GM18867 (cell line): Measurements from ENCODE around the gene CD8B2.
"Not testable (repeated sequence)": the region's sequence is repeated elsewhere in the genome, so short reads cannot be mapped to it uniquely, and the experiment has no call there.

Experiments used
- ATAC-seq: cut with Tn5 transposase; IDR thresholded peaks from one replicate; pipeline ENCODE4 v1.9.1; 2021; ENCODE audit warnings: mild to moderate bottlenecking, moderate library complexity; ENCODE audit not compliant: unreplicated experiment

Gene CD8B2

DNA sequence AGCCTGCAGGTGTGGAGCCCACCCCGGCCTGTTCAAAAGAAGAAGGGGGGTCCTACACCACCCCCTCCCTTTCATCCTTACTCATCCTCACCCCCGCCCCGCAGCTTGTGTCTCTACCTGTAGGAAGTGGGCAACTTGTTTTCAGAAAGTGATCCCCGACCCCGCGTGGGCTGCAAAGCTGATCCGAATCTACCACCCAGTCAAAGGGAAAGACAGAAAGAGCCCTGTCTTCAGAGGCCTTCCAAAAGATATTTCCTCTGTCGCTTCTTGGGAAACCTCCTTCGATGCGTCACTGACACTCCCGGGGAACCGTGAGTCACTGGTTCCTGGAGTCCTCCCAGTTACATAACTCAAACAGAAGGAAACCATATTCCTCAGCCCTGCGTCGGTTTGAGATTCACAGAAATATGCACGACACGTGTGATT, 24.3 kb downstream of the CD8B2 start:
- ATAC-seq, result not testable (repeated sequence)

DNA sequence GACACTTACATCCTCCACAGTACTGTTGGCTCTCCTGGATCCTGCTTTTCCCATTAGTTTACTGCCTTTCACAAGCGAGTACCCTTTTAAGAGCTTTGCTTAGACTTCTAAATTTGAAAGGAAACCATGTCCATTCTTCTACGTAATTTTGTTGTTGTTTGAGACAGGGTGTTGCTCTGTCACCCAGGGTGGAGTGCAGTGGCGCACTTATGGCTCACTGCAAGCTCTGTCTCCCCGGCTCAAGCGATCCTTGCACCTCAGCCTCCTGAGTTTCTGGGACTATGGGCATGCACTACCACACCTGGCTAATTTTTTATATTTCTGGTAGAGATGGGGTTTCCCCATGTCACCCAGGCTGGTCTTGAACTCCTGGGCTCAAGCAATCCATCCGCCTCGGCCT, 24.8 kb downstream of the CD8B2 start:
- not testable (repeated sequence) for ATAC-seq

DNA sequence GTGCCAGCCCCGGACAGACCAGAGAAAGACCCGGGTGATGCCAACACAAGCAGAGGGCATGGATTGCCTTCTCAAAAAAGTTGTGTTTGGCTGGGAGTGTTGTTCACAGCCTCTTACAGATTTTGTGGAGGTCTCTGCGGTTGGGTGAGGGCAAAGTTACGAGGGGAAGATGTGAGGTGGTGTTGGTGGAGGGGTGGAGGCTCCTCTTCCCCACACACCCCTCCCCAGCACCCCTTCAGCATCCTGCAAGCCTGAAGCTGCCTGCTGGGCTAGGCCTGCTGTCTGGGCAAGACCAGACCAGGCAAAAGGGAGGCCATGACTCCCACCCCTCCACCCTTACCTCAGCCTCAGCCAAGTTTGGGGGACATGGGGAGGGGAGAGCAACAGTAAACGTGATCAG, 26.2 kb downstream of the CD8B2 start:
- ATAC-seq, result not testable (repeated sequence)

DNA sequence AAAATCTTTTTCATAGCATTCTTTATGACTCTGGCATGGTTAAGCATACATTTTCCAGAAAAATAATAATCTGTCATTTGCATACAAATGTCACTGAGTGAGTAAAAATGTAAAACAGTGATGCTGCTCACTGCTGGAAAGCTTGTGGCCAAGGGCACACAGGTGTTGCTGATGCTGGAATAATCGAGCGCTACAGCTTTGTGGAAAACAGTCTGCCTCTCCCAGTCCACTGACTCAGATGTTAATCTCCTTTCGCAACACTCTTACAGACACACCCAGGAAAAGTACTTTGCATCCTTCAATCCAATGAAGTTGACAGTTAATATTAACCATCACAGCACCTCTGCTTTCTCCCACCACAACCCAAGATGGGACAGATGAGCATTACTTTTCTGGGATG, 27.7 kb downstream of the CD8B2 start:
- not testable (repeated sequence) for ATAC-seq

DNA sequence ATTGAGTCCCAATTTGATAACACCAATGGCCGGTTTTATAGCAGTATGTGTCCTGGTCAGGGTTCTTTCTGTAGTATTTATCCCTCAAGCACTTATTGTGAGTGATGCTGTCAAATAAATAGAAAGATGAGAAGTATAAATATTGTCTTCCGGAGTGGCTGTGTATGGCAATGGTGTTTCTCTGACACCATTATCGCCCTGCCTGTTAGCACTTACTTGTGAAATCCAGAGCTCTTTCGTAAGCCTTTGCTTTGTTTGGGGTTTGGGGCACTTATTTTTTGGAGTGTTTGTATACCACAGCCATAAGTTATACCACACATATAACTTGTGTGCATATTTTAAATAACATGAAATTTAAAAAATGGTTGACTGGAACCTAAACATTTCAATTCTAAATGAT, 29.3 kb downstream of the CD8B2 start:
- ATAC-seq, result no peak

DNA sequence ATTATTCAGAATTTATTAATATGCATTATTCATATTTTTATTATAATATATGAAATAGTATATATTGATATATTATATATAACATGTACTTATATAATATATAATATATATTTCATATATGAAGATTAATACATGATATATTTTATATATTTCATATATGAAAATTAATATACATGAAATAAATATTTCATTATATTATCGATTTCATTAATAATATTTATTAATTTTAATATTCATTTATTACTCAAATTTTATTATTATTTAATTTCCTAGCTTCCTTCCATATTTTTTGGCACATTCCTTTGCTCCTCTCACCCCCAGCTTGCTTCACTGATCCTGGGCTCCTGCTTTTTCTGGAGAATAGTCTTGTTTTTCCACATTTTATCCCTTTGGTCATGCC, 29.7 kb downstream of the CD8B2 start:
- ATAC-seq, result no peak

DNA sequence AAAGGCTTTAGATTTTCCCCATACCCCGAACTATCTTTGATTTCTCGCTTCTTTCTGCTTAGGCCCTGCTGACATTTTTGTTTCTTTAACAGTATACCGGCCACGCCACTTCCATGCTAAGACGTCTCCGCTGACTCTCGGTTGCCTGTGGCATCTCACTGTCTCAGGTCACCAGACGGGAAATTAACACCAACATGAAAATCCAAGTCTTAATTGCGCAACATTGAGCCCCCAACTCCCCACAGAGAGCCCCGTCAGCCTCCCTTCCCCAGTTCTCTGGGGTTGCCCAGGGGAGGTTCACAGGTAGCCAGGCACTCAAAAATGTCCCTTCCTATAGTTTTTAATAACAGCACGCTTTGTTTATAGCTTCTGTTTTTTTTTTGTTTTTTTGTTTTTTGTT, 30.2 kb downstream of the CD8B2 start:
- ATAC-seq, result no peak

DNA sequence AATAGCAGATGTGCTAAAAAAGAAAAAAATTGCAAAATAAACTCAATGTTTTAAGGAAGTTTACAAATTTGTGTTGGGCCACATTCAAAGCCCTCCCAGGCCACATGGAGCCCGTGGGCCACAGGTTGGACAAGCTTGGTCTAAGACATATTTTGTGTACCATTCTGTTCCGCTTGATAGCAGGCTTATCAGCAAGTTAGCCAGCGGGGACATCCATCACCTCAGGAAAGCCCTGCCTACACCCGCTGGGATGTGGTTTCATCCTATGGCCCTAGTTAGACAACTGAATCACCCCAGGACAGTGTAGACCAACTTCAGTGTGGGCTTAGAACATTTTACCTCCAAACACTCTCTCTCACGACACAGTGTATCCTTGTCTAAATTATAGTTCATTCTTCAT, 32.6 kb downstream of the CD8B2 start:
- no peak for ATAC-seq

DNA sequence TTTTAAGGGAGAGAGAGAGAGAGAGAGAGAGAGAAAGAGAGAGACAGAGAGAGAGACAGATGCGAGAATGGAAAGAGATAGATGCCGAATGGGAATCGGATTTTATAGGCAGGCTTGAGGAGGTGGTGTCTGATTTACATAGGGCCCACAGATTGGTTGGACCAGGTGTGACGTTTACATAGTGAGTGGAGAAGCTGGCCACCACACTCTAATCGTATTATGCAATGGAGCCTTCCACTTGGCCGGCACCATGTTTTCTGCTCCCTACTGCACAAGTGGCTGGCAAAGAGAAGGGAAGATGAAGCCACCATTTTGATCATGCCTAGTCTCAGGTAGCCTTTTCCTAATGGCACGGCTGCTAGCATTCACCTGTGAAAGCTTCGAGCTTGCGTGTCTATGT, 33.9 kb downstream of the CD8B2 start:
- ATAC-seq, result no peak

DNA sequence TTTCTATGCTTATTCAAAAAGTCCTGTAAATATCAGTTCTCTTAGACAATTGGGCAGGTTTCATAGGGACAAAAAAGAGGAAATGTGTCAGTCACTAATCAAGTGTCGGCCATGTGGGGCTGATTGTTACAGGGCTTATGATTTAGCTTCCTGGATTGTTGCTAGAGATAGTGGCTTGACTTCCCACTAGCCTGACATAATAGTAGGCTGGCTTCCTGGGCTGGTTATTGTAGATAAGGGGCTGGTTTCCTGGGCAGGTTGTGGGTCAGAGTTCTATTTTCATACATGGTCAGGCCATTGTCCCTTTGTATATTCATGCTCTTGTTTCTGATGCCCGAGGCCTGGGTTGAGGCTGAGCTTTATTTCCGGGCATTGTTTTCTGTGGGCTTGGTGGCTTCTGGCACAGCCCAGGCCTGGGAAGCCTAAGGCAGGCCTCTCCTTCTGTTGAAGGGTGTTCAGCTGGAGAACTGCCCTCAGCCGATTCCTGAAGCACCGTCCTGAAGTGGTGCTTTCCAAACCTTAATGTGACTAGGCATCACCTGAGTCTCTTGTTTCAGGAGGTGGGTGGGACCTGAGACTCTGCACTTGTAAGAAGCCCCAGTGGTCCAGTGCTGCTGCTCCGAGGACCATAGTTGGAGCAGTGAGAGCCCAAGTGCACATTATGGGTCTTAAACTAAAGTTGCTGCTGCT, 37.0 kb downstream of the CD8B2 start:
- ATAC-seq, result no peak

DNA sequence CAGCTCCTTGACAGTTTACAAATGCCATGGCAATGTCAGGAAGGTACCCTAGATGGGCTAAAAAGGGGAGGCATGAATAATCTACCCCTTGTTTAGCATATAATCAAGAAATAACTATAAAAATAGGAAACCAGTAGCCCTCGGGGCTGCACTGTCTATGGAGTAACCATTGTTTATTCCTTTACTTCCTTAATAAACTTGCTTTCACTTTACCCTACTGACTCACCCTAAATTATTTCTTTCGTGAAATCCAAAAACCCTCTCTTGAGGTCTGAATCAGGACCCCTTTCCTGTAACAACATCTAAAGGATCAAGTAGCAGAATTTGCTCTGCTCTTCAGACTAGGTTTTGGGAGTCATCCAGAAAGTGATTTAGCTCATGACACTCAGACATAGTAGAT, 43.7 kb downstream of the CD8B2 start:
- no peak for ATAC-seq

DNA sequence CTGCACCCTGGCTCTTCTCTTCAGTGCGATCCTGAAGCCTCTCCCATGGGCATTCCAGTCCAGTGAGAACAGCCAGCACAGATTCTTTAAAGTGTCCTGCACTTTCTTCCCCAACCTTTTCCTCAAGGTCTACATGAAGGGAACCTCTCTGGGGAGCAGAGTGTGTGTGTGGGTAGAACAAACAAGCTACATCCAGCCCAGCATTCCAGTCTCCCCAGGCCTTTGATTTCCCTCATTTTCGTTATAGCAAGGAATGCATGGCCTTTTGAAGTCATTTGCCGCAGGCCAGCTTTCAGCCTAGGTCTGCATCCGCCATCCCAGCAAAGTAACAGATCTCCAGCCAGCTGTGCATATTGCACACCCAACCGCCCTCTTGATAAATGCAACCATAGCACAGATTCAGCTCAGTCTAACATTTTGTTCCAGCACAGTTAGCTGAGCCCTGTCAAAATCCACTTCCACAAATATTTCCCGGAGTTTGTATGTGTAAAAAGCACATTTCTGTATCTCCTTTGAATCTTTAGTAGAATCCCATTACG, 44.6 kb downstream of the CD8B2 start:
- ATAC-seq, result no peak

DNA sequence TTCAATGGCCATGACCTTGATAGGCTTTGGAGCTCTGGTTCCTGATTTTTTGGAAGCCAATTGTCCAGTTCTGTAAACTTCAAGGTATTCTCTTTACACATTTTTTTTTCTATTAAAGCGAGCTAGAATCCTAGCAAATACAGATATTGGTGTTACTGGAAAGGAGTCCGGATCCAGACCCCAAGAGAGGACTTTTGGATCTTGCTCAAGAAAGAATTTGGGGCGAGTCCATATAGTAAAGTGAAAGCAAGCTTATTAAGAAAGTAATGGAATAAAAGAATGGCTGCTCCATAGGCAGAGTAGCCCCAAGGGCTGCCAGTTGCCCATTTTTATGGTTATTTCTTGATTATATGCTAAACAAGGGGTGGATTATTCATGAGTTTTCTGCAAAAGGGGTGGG, 45.1 kb downstream of the CD8B2 start:
- ATAC-seq, result no peak

DNA sequence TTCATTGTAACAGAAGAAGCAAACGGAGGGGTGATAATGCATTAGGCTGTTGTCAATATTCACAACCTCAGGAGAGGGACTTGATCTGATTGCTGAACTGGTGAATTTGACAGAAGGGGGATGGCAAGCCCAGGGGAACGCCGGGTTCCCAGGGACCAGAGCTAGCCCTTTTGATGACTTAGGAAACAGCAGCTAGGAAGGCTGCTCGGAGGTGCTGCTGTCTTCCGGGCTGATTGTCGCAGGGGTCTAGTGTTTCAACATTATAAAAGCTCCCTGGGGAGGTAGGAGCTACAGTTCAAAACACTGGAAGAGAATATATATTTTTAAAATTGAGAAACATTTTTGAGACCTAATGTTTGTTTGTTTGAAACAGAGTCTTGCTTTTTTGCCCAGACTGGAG, 47.3 kb downstream of the CD8B2 start:
- ATAC-seq, result no peak

DNA sequence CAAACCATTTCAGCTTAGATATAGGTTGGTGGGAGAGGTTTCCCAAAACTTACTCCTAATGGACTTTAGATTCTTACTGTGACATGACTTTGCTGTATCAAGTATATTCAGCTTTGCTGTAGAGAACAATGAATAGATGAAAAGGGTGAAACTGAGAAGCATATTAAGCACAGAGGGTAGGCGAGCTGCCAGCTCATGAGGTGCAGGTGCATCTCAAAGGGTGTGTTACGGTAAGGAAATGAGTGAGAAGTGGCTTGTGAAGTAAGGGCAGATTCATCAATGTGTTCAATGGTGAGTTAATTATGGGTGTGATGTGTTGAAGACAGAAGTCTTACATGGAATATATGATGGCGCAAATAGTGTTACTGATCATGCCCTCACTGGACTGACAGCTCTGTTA, 49.3 kb downstream of the CD8B2 start:
- no peak for ATAC-seq

DNA sequence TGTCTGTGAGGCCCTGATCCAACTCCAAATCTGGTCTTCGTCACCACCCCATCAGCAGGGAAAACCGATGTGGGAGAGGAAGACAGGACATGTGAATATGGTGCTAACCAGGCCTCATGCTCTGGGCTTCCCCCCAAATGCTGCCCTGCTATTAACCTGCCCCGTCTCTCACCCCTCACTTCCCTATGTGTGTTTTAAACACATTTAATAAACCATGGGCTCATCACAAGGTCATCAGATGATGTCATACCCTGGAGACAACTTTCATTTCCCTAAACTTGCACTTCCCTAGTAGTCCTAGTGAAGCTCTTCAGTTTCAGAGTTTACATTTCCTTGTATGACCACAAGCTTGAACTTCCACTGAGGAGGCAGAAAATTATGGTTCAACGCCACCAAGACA, 49.9 kb downstream of the CD8B2 start:
- ATAC-seq, result peak; percentile 44

DNA sequence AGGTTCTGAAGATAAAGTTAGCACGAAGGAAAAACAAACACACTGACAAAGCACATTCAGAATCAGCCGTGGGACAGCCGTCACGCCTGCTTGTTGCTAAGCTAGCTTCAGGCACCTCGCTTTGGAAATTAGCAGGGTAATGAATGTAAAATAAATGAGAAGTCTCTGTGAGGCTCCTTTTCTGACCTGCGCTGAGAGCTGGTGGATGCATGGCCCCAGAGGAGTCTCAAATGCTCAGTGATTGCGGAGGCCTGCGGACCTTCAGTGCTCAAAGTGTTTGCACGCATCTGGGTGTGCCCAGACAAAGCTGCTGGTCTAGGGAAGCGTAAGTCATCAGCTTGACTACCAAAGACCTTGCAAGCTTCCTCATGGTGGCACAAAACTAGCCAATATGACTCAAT, 50.6 kb downstream of the CD8B2 start:
- ATAC-seq, result no peak

DNA sequence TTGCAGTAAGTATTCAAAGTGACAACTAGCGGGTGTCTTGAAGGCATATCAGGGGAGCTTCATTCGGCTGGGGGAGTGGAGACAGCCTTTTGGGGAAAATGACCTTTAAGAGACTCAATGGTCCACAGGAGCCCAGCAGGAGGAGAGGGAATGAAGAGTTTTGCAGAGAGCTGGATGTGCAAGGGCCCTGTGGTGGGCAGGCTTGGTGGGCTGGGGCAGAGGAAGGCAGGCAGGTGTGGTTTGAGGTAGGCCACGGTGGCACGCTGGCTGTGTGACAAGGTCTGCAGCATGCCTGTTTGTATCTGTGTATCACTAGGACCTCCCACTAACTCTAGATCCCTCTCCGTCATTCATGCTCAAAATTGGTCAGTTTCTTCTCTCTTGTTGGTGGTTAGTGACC, 53.7 kb downstream of the CD8B2 start:
- ATAC-seq, result no peak

DNA sequence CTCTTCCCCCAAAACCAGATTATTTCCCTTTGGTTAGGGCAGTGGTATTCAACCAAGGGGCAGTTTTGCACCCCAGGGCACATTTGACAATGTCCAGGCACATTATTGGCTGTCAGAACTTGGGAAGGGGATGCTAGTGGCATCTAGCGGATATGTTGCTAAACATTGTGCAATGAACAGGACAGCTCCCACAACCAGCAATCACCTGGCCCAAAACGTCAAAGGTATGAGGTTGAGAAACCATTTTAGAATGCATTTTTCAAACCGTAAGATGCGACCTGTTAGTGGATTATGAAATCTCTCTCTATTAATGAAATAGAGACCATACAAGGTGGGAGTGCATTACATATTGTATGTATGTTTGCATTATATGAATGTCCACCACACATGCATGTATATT, 54.2 kb downstream of the CD8B2 start:
- ATAC-seq, result no peak

DNA sequence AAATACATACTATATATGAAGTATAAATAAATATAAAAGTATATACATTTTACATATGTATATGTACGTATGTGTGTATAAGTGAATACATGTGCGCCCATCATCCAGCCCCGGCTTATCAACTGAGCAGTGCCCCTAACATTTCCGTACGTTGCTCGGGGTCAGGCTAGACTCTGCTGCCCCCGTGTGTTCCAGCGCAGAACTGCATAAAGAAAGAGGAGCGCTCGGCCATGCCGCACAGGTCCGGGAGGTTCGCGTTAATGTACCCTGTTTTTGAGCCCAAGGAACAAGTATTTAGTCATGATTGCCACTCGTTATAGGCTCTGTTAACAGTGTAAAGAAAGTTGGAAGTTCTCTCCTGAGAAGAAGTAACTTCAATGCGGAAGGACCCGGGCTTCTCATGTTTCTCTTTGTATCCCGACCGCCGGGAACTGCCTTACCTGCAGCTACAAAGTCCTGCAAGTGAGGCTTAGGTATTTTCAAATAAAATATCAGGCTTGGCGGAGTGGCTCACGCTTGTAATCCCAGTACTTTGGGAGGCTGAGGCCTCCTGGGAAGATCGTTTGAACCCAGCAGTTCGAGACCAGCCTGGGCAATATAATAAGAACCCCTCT, 55.7 kb downstream of the CD8B2 start:
- peak; percentile 96 for ATAC-seq

DNA sequence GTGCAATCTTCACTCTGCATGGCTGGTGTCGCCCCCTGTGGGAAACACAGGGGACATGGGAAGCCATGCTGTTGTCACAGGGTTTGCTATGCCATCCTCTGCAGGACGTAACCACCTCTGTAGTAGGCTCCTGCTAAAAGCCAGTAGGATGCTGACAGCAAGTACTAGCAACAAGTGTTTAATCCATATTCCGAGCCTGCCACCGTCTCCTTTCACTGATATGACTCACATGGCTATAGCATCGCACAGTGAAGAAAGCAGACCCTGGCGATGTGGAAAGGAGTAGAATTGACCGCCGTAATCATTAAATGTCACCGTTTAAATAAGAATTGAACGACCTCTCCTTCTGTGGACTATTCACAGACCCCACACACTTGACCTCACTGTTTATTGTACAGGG, 57.8 kb downstream of the CD8B2 start:
- no peak for ATAC-seq

DNA sequence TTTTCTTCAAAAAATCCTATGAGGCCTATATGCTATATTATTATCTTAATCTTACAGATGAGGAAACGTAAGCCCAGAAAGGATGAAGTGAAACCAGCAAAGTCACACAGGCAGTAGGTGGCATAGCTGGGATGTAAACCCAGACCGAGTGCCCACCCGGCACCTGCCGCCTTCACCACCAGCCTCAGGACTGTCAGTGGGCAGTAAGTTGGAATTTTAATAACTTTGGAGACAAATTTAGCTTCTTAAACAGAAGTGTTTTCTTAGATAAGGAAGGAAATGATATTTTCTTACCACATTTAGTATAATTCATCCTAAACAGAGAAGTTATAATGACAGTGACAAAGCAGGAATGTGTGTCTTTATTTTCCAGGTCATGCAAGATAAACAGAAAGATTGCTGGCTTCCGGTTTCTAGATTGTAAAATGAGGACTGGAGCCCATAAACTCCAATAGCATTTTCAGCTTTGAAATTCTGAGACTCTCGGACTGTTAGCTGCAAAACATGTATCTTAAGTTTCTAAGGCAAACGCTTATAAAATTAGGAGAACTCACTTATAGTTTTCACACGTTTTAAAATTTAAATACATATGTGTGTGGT, 59.3 kb downstream of the CD8B2 start:
- no peak for ATAC-seq
